ENCODE results near the gene TTLL9. TPM values are rescaled to one million over a fixed set of nuclear protein-coding genes. Genes with fewer than 3 reads are reported as not detected.

TTLL9 gene
- total RNA-seq, 1 donor from 2014 or later: 0.67 TPM

GRCh38 chr20:31858760-31859083, 11.7 kb upstream of the TTLL9 start:
- no peak for DNase-seq (ENCODE audit: low spot score in 2 of 2, unreplicated experiment in 2 of 2)
- H3K27me3 Mint-ChIP-seq (ENCODE audit: low read depth): peaks cover 8% of the 10 kb centered on the region
- no peaks in the 10 kb centered on the region for H3K9me3 Mint-ChIP-seq
- no peak overlapping the region for H3K27ac Mint-ChIP-seq
- H3K4me3 Mint-ChIP-seq: no peak overlapping the region
- no peak for TF ChIP-seq CTCF (IDR thresholded peaks at IDR 0.05; ENCODE audit: unreplicated experiment)
- no peaks in the 10 kb centered on the region for H3K36me3 Mint-ChIP-seq
- H3K4me1 Mint-ChIP-seq: peaks cover 19% of the 10 kb centered on the region

- Mint-ChIP-seq H3K27me3 (ENCODE audit: low read depth) (peaks cover 8% of the 10 kb centered on the region), H3K27ac (no peak overlapping the region), H3K36me3 (no peaks in the 10 kb centered on the region), H3K4me1 (peaks cover 19% of the 10 kb centered on the region), H3K9me3 (no peaks in the 10 kb centered on the region), H3K4me3 (no peak overlapping the region)
- no peak for DNase-seq (ENCODE audit: low spot score in 2 of 2, unreplicated experiment in 2 of 2)
- no peak for TF ChIP-seq CTCF (IDR thresholded peaks at IDR 0.05; ENCODE audit: unreplicated experiment)
Measured at GRCh38 chr20:31859266-31859997, 11.0 kb upstream of the TTLL9 start.

GRCh38 chr20:31859998-31860380, 10.4 kb upstream of the TTLL9 start:
- no peak for TF ChIP-seq CTCF (IDR thresholded peaks at IDR 0.05; ENCODE audit: unreplicated experiment)
- Mint-ChIP-seq H3K36me3 (no peaks in the 10 kb centered on the region), H3K27ac (no peak overlapping the region), H3K4me3 (peak overlapping the region; percentile 61), H3K9me3 (no peaks in the 10 kb centered on the region), H3K27me3 (ENCODE audit: low read depth) (peaks cover 8% of the 10 kb centered on the region), H3K4me1 (peaks cover 19% of the 10 kb centered on the region)
- DNase-seq (ENCODE audit: low spot score in 2 of 2, unreplicated experiment in 2 of 2): no peak

- peaks cover 19% of the 10 kb centered on the region for H3K4me1 Mint-ChIP-seq
- no peak for TF ChIP-seq CTCF (IDR thresholded peaks at IDR 0.05; ENCODE audit: unreplicated experiment)
- no peak overlapping the region for H3K27ac Mint-ChIP-seq
- DNase-seq (ENCODE audit: low spot score in 2 of 2, unreplicated experiment in 2 of 2): no peak
- H3K9me3 Mint-ChIP-seq: no peaks in the 10 kb centered on the region
- H3K27me3 Mint-ChIP-seq (ENCODE audit: low read depth): peaks cover 8% of the 10 kb centered on the region
- no peaks in the 10 kb centered on the region for H3K36me3 Mint-ChIP-seq
- H3K4me3 Mint-ChIP-seq: peak overlapping the region; percentile 61
Measured at GRCh38 chr20:31860390-31861134, 9.9 kb upstream of the TTLL9 start.

- peaks cover 8% of the 10 kb centered on the region for H3K27me3 Mint-ChIP-seq (ENCODE audit: low read depth)
- no peak for DNase-seq (ENCODE audit: low spot score in 2 of 2, unreplicated experiment in 2 of 2)
Measured at GRCh38 chr20:31861135-31861384, 9.4 kb upstream of the TTLL9 start.

More at GRCh38 chr20:31861135-31861384, 9.4 kb upstream of the TTLL9 start:
- no peak overlapping the region for H3K27ac Mint-ChIP-seq
- H3K4me1 Mint-ChIP-seq: peaks cover 19% of the 10 kb centered on the region
- TF ChIP-seq CTCF (IDR thresholded peaks at IDR 0.05; ENCODE audit: unreplicated experiment): no peak
- no peaks in the 10 kb centered on the region for H3K9me3 Mint-ChIP-seq
- peak overlapping the region; percentile 61 for H3K4me3 Mint-ChIP-seq
- no peaks in the 10 kb centered on the region for H3K36me3 Mint-ChIP-seq

All from mesothelial cell of epicardium (in vitro differentiated cells).